ENCODE results near the gene WDR91.

DNA sequence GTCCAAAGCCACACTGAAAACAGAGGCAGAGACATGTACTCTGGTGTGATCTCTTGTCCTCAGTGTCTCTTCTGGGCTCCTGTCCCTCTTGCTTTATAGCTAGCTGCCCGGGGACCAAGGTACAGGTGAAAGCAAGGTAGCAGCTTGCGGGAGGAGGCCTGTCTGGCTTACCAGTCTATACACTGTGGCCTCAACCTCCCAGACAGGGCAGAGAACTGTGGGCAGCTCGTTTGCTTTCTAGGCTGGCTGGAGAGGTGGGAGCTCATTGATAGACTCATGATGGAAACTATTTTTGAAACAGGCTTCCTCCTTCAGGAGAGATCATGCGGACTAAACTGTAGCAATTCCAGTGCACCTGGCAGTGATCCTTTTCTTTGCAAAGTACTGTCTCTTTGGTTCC is 45.5 kb downstream of the WDR91 start:
- TF ChIP-seq, protein P1, sequence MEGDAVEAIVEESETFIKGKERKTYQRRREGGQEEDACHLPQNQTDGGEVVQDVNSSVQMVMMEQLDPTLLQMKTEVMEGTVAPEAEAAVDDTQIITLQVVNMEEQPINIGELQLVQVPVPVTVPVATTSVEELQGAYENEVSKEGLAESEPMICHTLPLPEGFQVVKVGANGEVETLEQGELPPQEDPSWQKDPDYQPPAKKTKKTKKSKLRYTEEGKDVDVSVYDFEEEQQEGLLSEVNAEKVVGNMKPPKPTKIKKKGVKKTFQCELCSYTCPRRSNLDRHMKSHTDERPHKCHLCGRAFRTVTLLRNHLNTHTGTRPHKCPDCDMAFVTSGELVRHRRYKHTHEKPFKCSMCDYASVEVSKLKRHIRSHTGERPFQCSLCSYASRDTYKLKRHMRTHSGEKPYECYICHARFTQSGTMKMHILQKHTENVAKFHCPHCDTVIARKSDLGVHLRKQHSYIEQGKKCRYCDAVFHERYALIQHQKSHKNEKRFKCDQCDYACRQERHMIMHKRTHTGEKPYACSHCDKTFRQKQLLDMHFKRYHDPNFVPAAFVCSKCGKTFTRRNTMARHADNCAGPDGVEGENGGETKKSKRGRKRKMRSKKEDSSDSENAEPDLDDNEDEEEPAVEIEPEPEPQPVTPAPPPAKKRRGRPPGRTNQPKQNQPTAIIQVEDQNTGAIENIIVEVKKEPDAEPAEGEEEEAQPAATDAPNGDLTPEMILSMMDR (IDR thresholded peaks at IDR 0.05), result no peak
- TF ChIP-seq EZH2 (IDR thresholded peaks at IDR 0.05), result no peak
